K562 (cell line): ENCODE results near the gene PRMT2. TPM values are rescaled to one million over a fixed set of nuclear protein-coding genes. Genes with fewer than 3 reads are reported as not detected.

ENCODE experiments used
- ATAC-seq: fragments of 200-7000 bp; cut with Tn5 transposase; 3 replicates; pipeline ENCODE4 v1.9.1; 2020; ENCODE audit warnings: moderate library complexity
- BruUV-seq: library from RNA; stranded (reverse); fragments of 400-500 nt; replicated peaks from 2 replicates; lab custom pipeline; 2021; lab: Mats Ljungman, UMichigan
- CTCF ChIA-PET: fragments of 300-600 bp; formaldehyde crosslinking; extraction: SDS; loops from one replicate; lab custom pipeline; 2021; ENCODE audit warnings: low intra/inter-chr PET ratio; lab: Yijun Ruan, JAX
- POLR2A ChIA-PET: fragments of 300-600, 350-650 bp; sonication (Branson Sonifier 250); formaldehyde crosslinking; extraction: SDS; loops from one replicate; lab custom pipeline; 2021; ENCODE audit warnings: antibody characterized with exemption, inconsistent platforms; lab: Yijun Ruan, JAX
- DNase-seq, 4 experiments: peaks; one replicate each; pipeline versions ENCODE4 v3.0.0 to v3.0.0-alpha.2; 2011 to 2018; ENCODE audit warnings: low spot score in 3 of 4, mixed read lengths in 3 of 4; ENCODE audit errors: extremely low read depth in 1 of 4
- FAIRE-seq: peaks from 2 replicates; lab custom pipeline; 2011; peaks lifted over from hg19 to GRCh38; lab: Jason Lieb, UNC
- H2AFZ ChIP-seq: 2 replicates; pipeline ENCODE4 v1.6.0; 2011; ENCODE audit warnings: low read depth, low read length, control low read depth, inconsistent platforms
- H3K27ac ChIP-seq: fragments of 200-600 bp; 3 replicates; pipeline ENCODE4 v1.8.0; 2011; ENCODE audit warnings: low read depth, mild to moderate bottlenecking, control low read depth, inconsistent platforms, low read length, moderate library complexity, mixed read lengths; ENCODE audit errors: extremely low read depth
- H3K27me3 ChIP-seq, 2 experiments: fragments of 300-600 bp in 1 of 2; 2 replicates in 1 of 2; 3 replicates in 1 of 2; pipeline versions ENCODE4 v1.6.0 to v1.8.0; 2011; ENCODE audit warnings: inconsistent platforms in 2 of 2, low read length in 2 of 2, mild to moderate bottlenecking in 1 of 2, mixed read lengths in 1 of 2, moderate library complexity in 1 of 2; ENCODE audit not compliant: control insufficient read depth in 2 of 2, insufficient read depth in 2 of 2
- H3K36me3 ChIP-seq: fragments of 300-600 bp; 3 replicates; pipeline ENCODE4 v1.8.0; 2011; ENCODE audit warnings: mild to moderate bottlenecking, low read length, inconsistent platforms; ENCODE audit not compliant: control insufficient read depth, insufficient read depth
- H3K4me1 ChIP-seq, 2 experiments: fragments of 200-600 bp in 1 of 2; replicated peaks in 1 of 2; 2 replicates in 1 of 2; 3 replicates in 1 of 2; pipeline versions ENCODE4 v1.5.1 to v1.8.0; 2011; ENCODE audit warnings: inconsistent platforms in 2 of 2, low read length in 2 of 2, mild to moderate bottlenecking in 1 of 2, mixed read lengths in 1 of 2, moderate library complexity in 1 of 2; ENCODE audit not compliant: control insufficient read depth in 2 of 2, insufficient read depth in 2 of 2
- H3K4me2 ChIP-seq: 2 replicates; pipeline ENCODE4 v1.6.1; 2011; ENCODE audit warnings: low read length, control low read depth, inconsistent platforms, mixed read lengths; ENCODE audit not compliant: insufficient read depth
- H3K4me3 ChIP-seq: fragments of 200-600 bp; sonication (generic), shearing (Covaris generic); 2 replicates; pipeline ENCODE4 v1.5.1; 2016; ENCODE audit warnings: control low read depth, inconsistent platforms
- H3K79me2 ChIP-seq: fragments of 200-600 bp; 3 replicates; pipeline ENCODE4 v1.8.0; 2011; ENCODE audit warnings: low read length, inconsistent platforms; ENCODE audit not compliant: control insufficient read depth, insufficient read depth
- H3K9ac ChIP-seq, 2 experiments: 2 replicates each; pipeline versions ENCODE4 v1.6.0 to v1.6.1; 2011; ENCODE audit warnings: low read depth in 2 of 2, low read length in 2 of 2, control low read depth in 1 of 2, inconsistent platforms in 1 of 2, mild to moderate bottlenecking in 1 of 2, mixed read lengths in 1 of 2; ENCODE audit not compliant: insufficient read depth in 1 of 2
- H3K9me1 ChIP-seq: one replicate; pipeline ENCODE4 v1.6.0; 2011; ENCODE audit warnings: inconsistent platforms, mild to moderate bottlenecking, low read length, moderate library complexity; ENCODE audit not compliant: control insufficient read depth, insufficient read depth
- H3K9me3 ChIP-seq: replicated peaks from 2 replicates; pipeline ENCODE4 v1.5.1; 2011; ENCODE audit warnings: low read depth, low read length, inconsistent platforms; ENCODE audit not compliant: control insufficient read depth, insufficient read depth
- H4K20me1 ChIP-seq: replicated peaks from 2 replicates; pipeline ENCODE4 v1.6.1; 2011; ENCODE audit warnings: low read length, inconsistent platforms, mixed read lengths; ENCODE audit not compliant: control insufficient read depth, insufficient read depth
- ARHGAP35 ChIP-seq: fragments of 450-650 bp; IDR thresholded peaks from 2 replicates; pipeline ENCODE4 v1.6.1; 2018; ENCODE audit not compliant: partially characterized antibody
- GATAD2B ChIP-seq: fragments of 450-650 bp; IDR thresholded peaks from 2 replicates; pipeline ENCODE4 v1.6.1; 2017; ENCODE audit warnings: mild to moderate bottlenecking, borderline replicate concordance
- MLX ChIP-seq, 2 experiments: fragments of 450-650 bp in 1 of 2; sonication (generic) in 1 of 2; formaldehyde crosslinking; conservative IDR thresholded peaks; 2 replicates each; pipeline versions ENCODE4 v1.4.0 to v1.8.1; 2020 to 2022; ENCODE audit warnings: mild to moderate bottlenecking in 1 of 2, missing genetic modification reagents in 1 of 2
- MTA2 ChIP-seq: fragments of 450-650 bp; IDR thresholded peaks from 2 replicates; pipeline ENCODE4 v1.6.1; 2016; ENCODE audit warnings: low read depth
- NEUROD1 ChIP-seq: fragments of 150-350 bp; IDR thresholded peaks from 2 replicates; pipeline ENCODE4 v1.6.1; 2014; ENCODE audit warnings: borderline replicate concordance, low read length, low read depth; ENCODE audit not compliant: partially characterized antibody
- NFE2L1 ChIP-seq: fragments of 450-650 bp; IDR thresholded peaks from 2 replicates; pipeline ENCODE4 v1.6.1; 2016; ENCODE audit warnings: missing genetic modification characterization, low read depth, mild to moderate bottlenecking, missing compliant biosample characterization, moderate library complexity, borderline replicate concordance
- NR3C1 ChIP-seq: sonication (generic); formaldehyde crosslinking; IDR thresholded peaks from 2 replicates; pipeline ENCODE4 v1.8.1; 2022; ENCODE audit warnings: missing genetic modification reagents
- NRF1 ChIP-seq, 2 experiments: fragments of 450-650 bp; IDR thresholded peaks in 1 of 2; conservative IDR thresholded peaks in 1 of 2; 2 replicates each; pipeline ENCODE4 v1.6.1; 2014; ENCODE audit warnings: mild to moderate bottlenecking in 2 of 2
- PKNOX1 ChIP-seq: fragments of 450-650 bp; IDR thresholded peaks from 2 replicates; pipeline ENCODE4 v1.6.1; 2016
- PRPF4 ChIP-seq: fragments of 200-400 bp; formaldehyde crosslinking; IDR thresholded peaks from one replicate; pipeline ENCODE4 v1.6.1; 2017; ENCODE audit warnings: low read length, low read depth, mild to moderate bottlenecking; ENCODE audit not compliant: insufficient read depth, poor library complexity, severe bottlenecking
- RBM25 ChIP-seq: fragments of 200-400 bp; formaldehyde crosslinking; IDR thresholded peaks from 2 replicates; pipeline ENCODE4 v1.6.1; 2018; ENCODE audit warnings: low read length, low read depth, moderate library complexity; ENCODE audit not compliant: severe bottlenecking
- RNF2 ChIP-seq: sonication (generic); IDR thresholded peaks from 2 replicates; pipeline ENCODE4 v1.6.1; 2016
- ZNF436 ChIP-seq: fragments of 250-450, 450-650 bp; sonication (Bioruptor Pico); formaldehyde crosslinking; IDR thresholded peaks from 2 replicates; pipeline ENCODE4 v1.7.0; 2020; ENCODE audit warnings: mild to moderate bottlenecking
- ZNF57 ChIP-seq: fragments of 450-650 bp; formaldehyde crosslinking; IDR thresholded peaks from 2 replicates; pipeline ENCODE4 v1.4.0; 2020; ENCODE audit warnings: mild to moderate bottlenecking, moderate library complexity
- WGBS: fragments of 100-300 bp; shearing (Covaris generic); methylation state at CpG from one replicate; pipeline ENCODE4 v1.1.6; 2016; ENCODE audit warnings: low coverage, mixed read lengths; ENCODE audit not compliant: insufficient coverage; ENCODE audit errors: missing lambda C conversion rate; 5-methylcytosine and 5-hydroxymethylcytosine counted together
- in situ Hi-C: fragments of 300-500 bp; cut with MboI; formaldehyde crosslinking; loops from 4 replicates; pipeline ENCODE4 v1.15.0; 2018; ENCODE audit warnings: inconsistent platforms, mixed read lengths
- intact Hi-C: fragments of 100-400 bp; cut with micrococcal nuclease; formaldehyde crosslinking; loops from 2 replicates; pipeline ENCODE4 v1.14.2; 2022
- polyA plus RNA-seq, 8 experiments: library from polyadenylated mRNA; depleted of rRNA in 4 of 8; stranded (reverse) in 5 of 8; unstranded in 3 of 8; fragments of >200 nt; fragmentation: Nextera tagmentation in 2 of 8; fragmentation: Illumina TruSeq in 1 of 8; extraction: Ambion mirVana in 2 of 8; extraction: Trizol in 1 of 8; gene quantifications; 2 replicates each; pipeline versions ENCODE4 v1.2.1 to v1.2.3, GENCODE V29; 2011 to 2014; ENCODE audit warnings: inconsistent platforms in 1 of 8, missing spikeins in 1 of 8
- total RNA-seq, 7 experiments: library from RNA; depleted of rRNA in 6 of 7; stranded (reverse); fragments of >200 nt in 6 of 7; fragmentation: Illumina TruSeq in 2 of 7; extraction: Trizol in 2 of 7; gene quantifications; 2 replicates each; pipeline versions ENCODE4 v1.2.1 to v1.2.3, GENCODE V29; 2011 to 2021; ENCODE audit warnings: low replicate concordance in 1 of 7
- TF ChIP-seq, protein P1 (sequence below): IDR thresholded peaks from 2 replicates; pipeline ENCODE4 v1.6.1; 2011; ENCODE audit not compliant: insufficient read length; ENCODE audit errors: extremely low read depth

Gene PRMT2
- total and polyA plus RNA-seq, 9 of the 15 experiments (the other 6 are each of a cell fraction or from before 2014, with no cell fraction given): 37.2 to 85.7 (median 59.3) TPM

DNA sequence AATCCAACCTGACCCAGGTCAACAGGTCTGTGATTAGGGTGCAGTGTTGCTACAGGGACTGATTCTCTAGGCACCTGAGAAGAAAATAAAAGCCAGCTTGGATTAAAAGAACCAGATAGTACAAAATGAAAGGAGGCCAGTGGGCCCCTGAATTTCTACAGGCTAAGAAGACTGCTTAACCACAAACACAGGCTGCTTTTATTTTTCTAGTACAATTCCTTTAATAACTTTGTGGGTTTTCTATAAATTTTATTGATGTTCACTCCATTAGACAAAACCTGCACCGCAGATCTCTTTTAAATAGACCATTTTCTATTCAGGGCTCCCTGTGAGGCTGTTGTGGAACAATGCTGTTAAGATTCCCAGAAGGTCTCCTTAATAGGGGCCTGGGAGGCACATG lies 9.7 kb upstream of the PRMT2 start:
- POLR2A ChIA-PET: no interaction called here
- Histone ChIP-seq H3K4me3 (no peak overlapping the region), H4K20me1 (no peaks in the 10 kb centered on the region), H3K4me2 (no peak overlapping the region), H3K79me2 (no peaks in the 10 kb centered on the region), H3K4me1 (peaks cover 0 to 6% of the 10 kb centered on the region in 2 experiments; a peak in 3 of 5 replicates), H3K9ac (no peak overlapping the region), H3K9me3 (peaks cover 5% of the 10 kb centered on the region; the same call in 1 of the 2 replicates), H3K27ac (no peak overlapping the region), H3K36me3 (no peaks in the 10 kb centered on the region), H3K27me3 (peaks cover 2 to 24% of the 10 kb centered on the region in 2 experiments; a peak in 4 of 5 replicates), H3K9me1 (no peaks in the 10 kb centered on the region), H2AFZ (no peak overlapping the region)
- intact Hi-C loops: no loop called here
- no peak for ATAC-seq
- TF ChIP-seq NEUROD1 (no peak), ARHGAP35 (no peak), RBM25 (peak; percentile 49), GATAD2B (no peak)
- no peak for DNase-seq
- BruUV-seq: no TSS peak
- no peak for FAIRE-seq
- CTCF ChIA-PET: no interaction called here
- in situ Hi-C loops: no loop called here
- 38% methylated on average over 1 of the region's 1 CpG for WGBS

GRCh38 chr21:46626536-46626935 lies 8.9 kb upstream of the PRMT2 start:
- no peaks in the 10 kb centered on the region for H3K79me2 ChIP-seq
- ATAC-seq (no peak), DNase-seq (no peak), FAIRE-seq (no peak)
- in situ Hi-C loops (no loop called here), intact Hi-C loops (no loop called here)
- H3K27me3 ChIP-seq: peaks cover 0 to 17% of the 10 kb centered on the region in 2 experiments; a peak in 3 of 5 replicates
- H3K4me2 ChIP-seq: no peak overlapping the region
- H4K20me1 ChIP-seq: no peaks in the 10 kb centered on the region
- POLR2A ChIA-PET: interaction anchor here (0.7 kb wide), 2 partner anchors 9 to 24 kb away, joined by 3 read pairs; partner anchors contain the start of gene PRMT2
- no peak overlapping the region for H3K27ac ChIP-seq
- no TSS peak for BruUV-seq
- H3K9me3 ChIP-seq: peaks cover 5% of the 10 kb centered on the region; the same call in 1 of the 2 replicates
- no peak overlapping the region for H3K9ac ChIP-seq
- no peaks in the 10 kb centered on the region for H3K36me3 ChIP-seq
- H3K4me3 ChIP-seq: no peak overlapping the region
- H3K9me1 ChIP-seq: no peaks in the 10 kb centered on the region
- CTCF ChIA-PET: no interaction called here
- no peak overlapping the region for H2AFZ ChIP-seq
- 13% methylated on average over 7 of the region's 7 CpGs for WGBS
- peaks cover 0 to 6% of the 10 kb centered on the region in 2 experiments; a peak in 3 of 5 replicates for H3K4me1 ChIP-seq
- TF ChIP-seq MLX (CRISPR knock-in tag; conservative IDR thresholded peaks at IDR 0.05) (no peak), NR3C1 (no peak), ZNF57 (CRISPR knock-in tag) (no peak), MTA2 (no peak), ZNF436 (CRISPR knock-in tag) (no peak), NRF1 (conservative IDR thresholded peaks at IDR 0.05 in 1 of 2, IDR thresholded peaks at IDR 0.05 in 1 of 2) (no peak), RNF2 (no peak), NFE2L1 (tag) (no peak), PKNOX1 (no peak), PRPF4 (no peak)
- TF ChIP-seq, protein P1, sequence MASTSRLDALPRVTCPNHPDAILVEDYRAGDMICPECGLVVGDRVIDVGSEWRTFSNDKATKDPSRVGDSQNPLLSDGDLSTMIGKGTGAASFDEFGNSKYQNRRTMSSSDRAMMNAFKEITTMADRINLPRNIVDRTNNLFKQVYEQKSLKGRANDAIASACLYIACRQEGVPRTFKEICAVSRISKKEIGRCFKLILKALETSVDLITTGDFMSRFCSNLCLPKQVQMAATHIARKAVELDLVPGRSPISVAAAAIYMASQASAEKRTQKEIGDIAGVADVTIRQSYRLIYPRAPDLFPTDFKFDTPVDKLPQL: no peak
